Upper lobe of right lung (tissue), 1 donor: ENCODE results near the gene KCNE1. TPM values are rescaled to one million over a fixed set of nuclear protein-coding genes. Genes with fewer than 3 reads are reported as not detected.
A peak's percentile ranks its signal among the peaks of the same experiment; 100 is the strongest.

Source experiments
- ATAC-seq: fragments of 200-7000 bp; cut with Tn5 transposase; one replicate; pipeline ENCODE4 v1.9.1; 2020; ENCODE audit warnings: mild to moderate bottlenecking, moderate library complexity
- DNase-seq: peaks from one replicate; pipeline ENCODE4 v3.0.0-alpha.2; 2020
- H3K27ac ChIP-seq: fragments of 200-600 bp; one replicate; pipeline ENCODE4 v1.8.0; 2022
- H3K27me3 ChIP-seq: fragments of 200-600 bp; one replicate; pipeline ENCODE4 v1.8.0; 2022; ENCODE audit warnings: mild to moderate bottlenecking
- H3K36me3 ChIP-seq: fragments of 200-600 bp; one replicate; pipeline ENCODE4 v1.8.0; 2022
- H3K4me1 ChIP-seq: fragments of 200-600 bp; one replicate; pipeline ENCODE4 v1.8.0; 2022
- H3K4me3 ChIP-seq: fragments of 200-600 bp; one replicate; pipeline ENCODE4 v1.8.0; 2022; ENCODE audit warnings: mild to moderate bottlenecking
- H3K9me3 ChIP-seq: fragments of 200-600 bp; one replicate; pipeline ENCODE4 v1.8.0; 2022
- CTCF ChIP-seq: fragments of 200-600 bp; IDR thresholded peaks from one replicate; pipeline ENCODE4 v1.8.0; 2022; ENCODE audit warnings: antibody characterized with exemption
- intact Hi-C: fragments of 100-400 bp; cut with DNase I; formaldehyde crosslinking; loops from one replicate; pipeline ENCODE4 v1.11.0; 2022
- total RNA-seq: library from RNA; stranded (reverse); fragmentation: NEBNext Ultra II Directional; extraction: Animal tissue kit (Norgen Biotek cat#: 25700); gene quantifications from one replicate; pipeline ENCODE4 v1.2.1, GENCODE V29; 2021
- donor health status: DM: no; HTN: yes; CAD: no; lungs with severe emphysema.

KCNE1 gene
- total RNA-seq, 1 donor from 2014 or later: 13.6 TPM

GRCh38 chr21:34526618-34527290 lies 14.7 kb upstream of the KCNE1 start:
- peak overlapping the region; percentile 93 for H3K27ac ChIP-seq
- no peaks in the 10 kb centered on the region for H3K9me3 ChIP-seq
- peak overlapping the region; percentile 56 for H3K4me3 ChIP-seq
- H3K36me3 ChIP-seq: peaks cover 7% of the 10 kb centered on the region
- no peak for DNase-seq
- H3K27me3 ChIP-seq: no peaks in the 10 kb centered on the region
- intact Hi-C loops: no loop called here
- peaks cover 48% of the 10 kb centered on the region for H3K4me1 ChIP-seq
- peak; percentile 93 for ATAC-seq
- TF ChIP-seq CTCF: no peak

- peak overlapping the region; percentile 56 for H3K4me3 ChIP-seq
- no peak for TF ChIP-seq CTCF
- no peaks in the 10 kb centered on the region for H3K27me3 ChIP-seq
- no peak for DNase-seq
- H3K9me3 ChIP-seq: no peaks in the 10 kb centered on the region
- intact Hi-C loops: no loop called here
- peak overlapping the region; percentile 93 for H3K27ac ChIP-seq
- ATAC-seq: no peak
- H3K36me3 ChIP-seq: peaks cover 12% of the 10 kb centered on the region
- H3K4me1 ChIP-seq: peaks cover 51% of the 10 kb centered on the region
Observed at GRCh38 chr21:34526241-34526617, 14.2 kb upstream of the KCNE1 start.

GRCh38 chr21:34524646-34525601 lies 12.9 kb upstream of the KCNE1 start:
- peaks cover 55% of the 10 kb centered on the region for H3K4me1 ChIP-seq
- DNase-seq: no peak
- intact Hi-C loops: no loop called here

GRCh38 chr21:34523019-34523555 lies 11.1 kb upstream of the KCNE1 start:
- H3K27me3 ChIP-seq: no peaks in the 10 kb centered on the region
- ATAC-seq (peak; percentile 2), DNase-seq (no peak)
- no peaks in the 10 kb centered on the region for H3K9me3 ChIP-seq
- H3K36me3 ChIP-seq: peaks cover 40% of the 10 kb centered on the region
- no peak overlapping the region for H3K4me3 ChIP-seq
- peaks cover 53% of the 10 kb centered on the region for H3K4me1 ChIP-seq
- H3K27ac ChIP-seq: no peak overlapping the region
- intact Hi-C loops: no loop called here
- no peak for TF ChIP-seq CTCF

More at GRCh38 chr21:34524646-34525601, 12.9 kb upstream of the KCNE1 start:
- ATAC-seq: peak; percentile 29
- TF ChIP-seq CTCF: no peak
- Histone ChIP-seq H3K36me3 (peaks cover 24% of the 10 kb centered on the region), H3K4me3 (peak overlapping the region; percentile 56), H3K9me3 (no peaks in the 10 kb centered on the region), H3K27ac (peak overlapping the region; percentile 40), H3K27me3 (no peaks in the 10 kb centered on the region)

- no peak for DNase-seq
- Histone ChIP-seq H3K27me3 (no peaks in the 10 kb centered on the region), H3K4me3 (no peak overlapping the region), H3K9me3 (no peaks in the 10 kb centered on the region), H3K36me3 (peaks cover 48% of the 10 kb centered on the region), H3K27ac (no peak overlapping the region), H3K4me1 (peaks cover 45% of the 10 kb centered on the region)
- no peak for ATAC-seq
- TF ChIP-seq CTCF: no peak
- intact Hi-C loops: no loop called here
Observed at GRCh38 chr21:34522284-34522683, 10.3 kb upstream of the KCNE1 start.
